ENCODE results near the gene SBF1. TPM values are rescaled to one million over a fixed set of nuclear protein-coding genes. Genes with fewer than 3 reads are reported as not detected.
"Not testable (repeated sequence)": the region's sequence is repeated elsewhere in the genome, so short reads cannot be mapped to it uniquely, and the experiment has no call there.

SBF1 gene
- total RNA-seq, 1 donor from 2014 or later: 98.8 TPM

- DNase-seq (ENCODE audit: low spot score in 2 of 2): no peak
- intact Hi-C loops (cut with DNase I): no loop called here
These were observed 57.8 kb downstream of the SBF1 start for GRCh38 chr22:50416996-50417395.

GRCh38 chr22:50415426-50415825 is 59.4 kb downstream of the SBF1 start:
- Histone ChIP-seq H3K4me3 (no peak overlapping the region), H3K27me3 (no peaks in the 10 kb centered on the region), H3K4me1 (no peaks in the 10 kb centered on the region), H3K9me3 (no peaks in the 10 kb centered on the region), H3K36me3 (peaks cover 65 to 71% of the 10 kb centered on the region in 2 donors), H3K27ac (no peak overlapping the region)
- DNase-seq (ENCODE audit: low spot score in 2 of 2): no peak
- no peak for TF ChIP-seq CTCF (IDR thresholded peaks at IDR 0.05)
- intact Hi-C loops (cut with DNase I): no loop called here

More at GRCh38 chr22:50416996-50417395, 57.8 kb downstream of the SBF1 start:
- Histone ChIP-seq H3K9me3 (no peaks in the 10 kb centered on the region), H3K36me3 (peaks cover 79 to 82% of the 10 kb centered on the region in 2 donors), H3K27ac (no peak overlapping the region), H3K4me1 (no peaks in the 10 kb centered on the region), H3K27me3 (no peaks in the 10 kb centered on the region), H3K4me3 (no peak overlapping the region)
- TF ChIP-seq CTCF (IDR thresholded peaks at IDR 0.05): no peak

GRCh38 chr22:50414476-50415248 is 60.2 kb downstream of the SBF1 start:
- Histone ChIP-seq H3K4me1 (no peaks in the 10 kb centered on the region), H3K27me3 (no peaks in the 10 kb centered on the region), H3K36me3 (peaks cover 57 to 64% of the 10 kb centered on the region in 2 donors), H3K27ac (no peak overlapping the region), H3K9me3 (no peaks in the 10 kb centered on the region), H3K4me3 (no peak overlapping the region)
- TF ChIP-seq CTCF (IDR thresholded peaks at IDR 0.05): no peak
- intact Hi-C loops (cut with DNase I): no loop called here
- no peak for DNase-seq (ENCODE audit: low spot score in 2 of 2)

- intact Hi-C loops (cut with DNase I); H3K27me3 ChIP-seq; DNase-seq (ENCODE audit: low spot score in 2 of 2); H3K4me3 ChIP-seq; H3K4me1 ChIP-seq; H3K27ac ChIP-seq; H3K9me3 ChIP-seq: not testable (repeated sequence)
- H3K36me3 ChIP-seq: peaks cover 25 to 36% of the 10 kb centered on the region in 2 donors
These were observed 65.9 kb downstream of the SBF1 start for GRCh38 chr22:50408954-50409353.

- H3K27me3 ChIP-seq: no peaks in the 10 kb centered on the region
- no peak overlapping the region for H3K4me3 ChIP-seq
- no peak for DNase-seq (ENCODE audit: low spot score in 2 of 2)
- H3K4me1 ChIP-seq: no peaks in the 10 kb centered on the region
- no peaks in the 10 kb centered on the region for H3K9me3 ChIP-seq
- intact Hi-C loops (cut with DNase I): no loop called here
- peaks cover 22 to 30% of the 10 kb centered on the region in 2 donors for H3K36me3 ChIP-seq
- no peak overlapping the region for H3K27ac ChIP-seq
- TF ChIP-seq CTCF (IDR thresholded peaks at IDR 0.05): no peak
These were observed 66.5 kb downstream of the SBF1 start for GRCh38 chr22:50408311-50408710.

GRCh38 chr22:50406416-50407170 is 68.2 kb downstream of the SBF1 start:
- no peaks in the 10 kb centered on the region for H3K4me1 ChIP-seq
- no peaks in the 10 kb centered on the region for H3K9me3 ChIP-seq
- no peak overlapping the region for H3K4me3 ChIP-seq
- no peaks in the 10 kb centered on the region for H3K27me3 ChIP-seq
- H3K27ac ChIP-seq: no peak overlapping the region
- DNase-seq (ENCODE audit: low spot score in 2 of 2): no peak
- H3K36me3 ChIP-seq: peaks cover 19 to 28% of the 10 kb centered on the region in 2 donors
- intact Hi-C loops (cut with DNase I): no loop called here
- TF ChIP-seq CTCF (IDR thresholded peaks at IDR 0.05): no peak
